Measurements from ENCODE around the gene RRBP1. TPM values are rescaled to one million over a fixed set of nuclear protein-coding genes. Genes with fewer than 3 reads are reported as not detected.

RRBP1 gene
- total and polyA plus RNA-seq, 2 donors from 2014 or later, result 83.4 to 231 TPM

DNA sequence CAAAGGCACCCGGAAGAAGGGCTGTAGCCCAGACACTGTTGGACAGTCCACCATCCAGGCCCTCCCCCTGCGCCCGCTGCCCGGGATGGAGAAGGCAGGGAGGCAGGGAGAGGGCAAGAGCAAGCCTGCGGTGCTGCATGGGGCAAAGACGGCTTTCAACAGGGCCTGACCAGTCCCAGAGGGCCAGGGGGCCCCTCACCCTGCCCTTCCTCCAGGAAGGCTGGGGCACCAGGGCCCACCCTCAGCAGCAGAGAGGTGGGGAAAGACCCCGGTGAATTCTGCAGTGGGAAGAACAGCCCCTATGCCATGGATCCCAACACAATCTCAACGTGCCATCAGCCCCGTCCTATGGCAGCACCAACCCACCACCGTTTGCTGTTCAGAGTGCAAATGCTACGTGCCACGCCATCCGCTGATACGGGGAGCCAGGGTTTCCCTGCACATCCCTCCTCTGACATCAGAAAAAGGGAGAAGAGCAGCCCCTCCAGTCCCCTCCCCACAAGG is 41.1 kb downstream of the RRBP1 start:
- Histone ChIP-seq H3K4me3 (ENCODE audit: low read length in 3 of 3) (no peak overlapping the region), H3K9ac (ENCODE audit: low read length in 3 of 3) (no peak overlapping the region), H3K27ac (ENCODE audit: low read depth in 2 of 2, low read length in 2 of 2) (no peak overlapping the region), H3K27me3 (ENCODE audit: control insufficient read depth, insufficient read depth, low read length) (no peaks in the 10 kb centered on the region), H3K4me1 (ENCODE audit: control insufficient read depth in 2 of 3, insufficient read depth in 2 of 3, low read depth in 1 of 3, low read length in 3 of 3) (peaks cover 0 to 39% (median 33%) of the 10 kb centered on the region in 3 donors), H3K9me3 (ENCODE audit: control insufficient read depth in 2 of 3, insufficient read depth in 1 of 3, low read length in 3 of 3) (no peaks in the 10 kb centered on the region), H3K36me3 (ENCODE audit: control insufficient read depth in 2 of 3, insufficient read depth in 3 of 3, low read length in 3 of 3) (peaks cover 2 to 38% (median 13%) of the 10 kb centered on the region in 3 donors)
- DNase-seq (peak in 1 of 5 donors; percentile 51), FAIRE-seq (no peak)
- TF ChIP-seq, protein P1, sequence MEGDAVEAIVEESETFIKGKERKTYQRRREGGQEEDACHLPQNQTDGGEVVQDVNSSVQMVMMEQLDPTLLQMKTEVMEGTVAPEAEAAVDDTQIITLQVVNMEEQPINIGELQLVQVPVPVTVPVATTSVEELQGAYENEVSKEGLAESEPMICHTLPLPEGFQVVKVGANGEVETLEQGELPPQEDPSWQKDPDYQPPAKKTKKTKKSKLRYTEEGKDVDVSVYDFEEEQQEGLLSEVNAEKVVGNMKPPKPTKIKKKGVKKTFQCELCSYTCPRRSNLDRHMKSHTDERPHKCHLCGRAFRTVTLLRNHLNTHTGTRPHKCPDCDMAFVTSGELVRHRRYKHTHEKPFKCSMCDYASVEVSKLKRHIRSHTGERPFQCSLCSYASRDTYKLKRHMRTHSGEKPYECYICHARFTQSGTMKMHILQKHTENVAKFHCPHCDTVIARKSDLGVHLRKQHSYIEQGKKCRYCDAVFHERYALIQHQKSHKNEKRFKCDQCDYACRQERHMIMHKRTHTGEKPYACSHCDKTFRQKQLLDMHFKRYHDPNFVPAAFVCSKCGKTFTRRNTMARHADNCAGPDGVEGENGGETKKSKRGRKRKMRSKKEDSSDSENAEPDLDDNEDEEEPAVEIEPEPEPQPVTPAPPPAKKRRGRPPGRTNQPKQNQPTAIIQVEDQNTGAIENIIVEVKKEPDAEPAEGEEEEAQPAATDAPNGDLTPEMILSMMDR (IDR thresholded peaks at IDR 0.05; ENCODE audit: borderline replicate concordance, extremely low read depth, insufficient read depth), result no peak
- intact Hi-C loops (cut with DNase I), result no loop called here

DNA sequence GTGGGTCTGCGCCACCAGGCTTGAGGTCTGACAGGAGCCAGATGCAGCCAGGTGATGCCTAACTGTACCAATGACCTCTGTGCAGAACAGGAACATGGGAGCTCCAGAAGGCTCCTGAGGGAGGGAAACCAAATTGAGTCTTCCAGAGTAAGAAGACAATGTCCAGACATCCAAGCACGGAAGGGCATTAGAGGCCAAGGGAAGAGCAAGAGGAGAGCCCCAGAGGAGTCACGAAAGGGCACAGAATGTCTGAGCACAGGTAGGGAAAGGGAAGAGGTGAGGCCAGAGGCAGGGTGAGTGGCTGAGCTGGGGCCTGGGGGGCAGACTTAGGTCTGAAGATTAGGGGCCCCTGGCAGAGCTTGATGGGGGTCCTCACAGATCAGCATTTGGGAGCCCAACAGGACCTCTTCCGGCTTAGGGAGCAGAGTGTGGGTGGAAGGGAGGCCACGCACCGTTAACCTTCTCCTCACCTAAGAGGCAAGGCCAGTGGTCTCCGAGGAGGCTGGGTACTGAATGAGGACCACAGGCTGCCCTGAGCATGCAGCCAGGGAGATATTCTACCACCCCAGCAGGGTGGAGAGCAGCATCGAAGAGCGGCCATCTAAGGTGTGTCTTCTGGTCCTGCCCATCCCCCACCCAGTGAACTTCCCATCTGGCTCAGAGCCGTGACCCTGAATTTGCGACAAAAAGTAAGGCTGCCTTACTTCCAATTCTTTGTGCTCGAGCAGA is 41.7 kb downstream of the RRBP1 start:
- intact Hi-C loops (cut with DNase I), result no loop called here
- Histone ChIP-seq H3K4me1 (ENCODE audit: control insufficient read depth in 2 of 3, insufficient read depth in 2 of 3, low read depth in 1 of 3, low read length in 3 of 3) (peaks cover 0 to 43% (median 29%) of the 10 kb centered on the region in 3 donors), H3K9ac (ENCODE audit: low read length in 3 of 3) (no peak overlapping the region), H3K36me3 (ENCODE audit: control insufficient read depth in 2 of 3, insufficient read depth in 3 of 3, low read length in 3 of 3) (peaks cover 2 to 40% (median 16%) of the 10 kb centered on the region in 3 donors), H3K27ac (ENCODE audit: low read depth in 2 of 2, low read length in 2 of 2) (no peak overlapping the region), H3K4me3 (ENCODE audit: low read length in 3 of 3) (no peak overlapping the region), H3K9me3 (ENCODE audit: control insufficient read depth in 2 of 3, insufficient read depth in 1 of 3, low read length in 3 of 3) (no peaks in the 10 kb centered on the region), H3K27me3 (ENCODE audit: control insufficient read depth, insufficient read depth, low read length) (no peaks in the 10 kb centered on the region)
- DNase-seq, result peak in 1 of 5 donors; percentile 36
- TF ChIP-seq, protein P1 (IDR thresholded peaks at IDR 0.05; ENCODE audit: borderline replicate concordance, extremely low read depth, insufficient read depth), result no peak
- no peak for FAIRE-seq

DNA sequence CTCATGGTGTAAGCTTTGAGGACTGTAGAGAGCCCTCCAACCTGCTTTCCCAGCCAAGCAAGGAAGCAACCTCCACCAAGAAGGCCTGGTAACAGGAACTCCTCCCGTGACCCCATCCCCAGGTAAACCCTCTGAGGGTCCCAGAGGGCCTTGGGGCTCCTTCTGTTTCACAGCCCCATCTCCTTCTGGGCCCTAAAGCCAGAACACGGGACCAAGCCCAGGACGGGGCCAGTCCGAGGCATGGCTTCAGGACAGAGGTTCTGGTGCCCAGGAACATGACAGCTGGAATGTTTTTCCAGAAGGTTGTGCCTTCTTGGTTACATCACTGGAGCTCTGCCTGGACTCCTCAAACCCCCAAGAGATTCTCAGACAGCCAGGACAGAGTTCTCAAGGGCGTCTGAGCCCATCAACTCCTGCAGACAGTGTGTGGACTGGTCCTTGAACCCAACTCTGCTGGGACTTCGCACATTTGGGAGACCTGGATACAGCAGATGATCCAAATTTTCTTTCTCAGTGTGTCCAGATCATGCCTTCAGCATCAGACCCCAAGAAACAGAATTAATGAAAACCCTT is 43.1 kb downstream of the RRBP1 start:
- intact Hi-C loops (cut with DNase I), result no loop called here
- TF ChIP-seq, protein P1 (IDR thresholded peaks at IDR 0.05; ENCODE audit: borderline replicate concordance, extremely low read depth, insufficient read depth), result no peak
- H3K4me3 ChIP-seq (ENCODE audit: low read length in 3 of 3), result no peak overlapping the region
- peaks cover 0 to 44% (median 19%) of the 10 kb centered on the region in 3 donors for H3K4me1 ChIP-seq (ENCODE audit: control insufficient read depth in 2 of 3, insufficient read depth in 2 of 3, low read depth in 1 of 3, low read length in 3 of 3)
- peak in 1 of 5 donors; percentile 38 for DNase-seq
- no peak overlapping the region for H3K9ac ChIP-seq (ENCODE audit: low read length in 3 of 3)
- H3K36me3 ChIP-seq (ENCODE audit: control insufficient read depth in 2 of 3, insufficient read depth in 3 of 3, low read length in 3 of 3), result peaks cover 2 to 53% (median 25%) of the 10 kb centered on the region in 3 donors
- no peak for FAIRE-seq
- H3K9me3 ChIP-seq (ENCODE audit: control insufficient read depth in 2 of 3, insufficient read depth in 1 of 3, low read length in 3 of 3), result no peaks in the 10 kb centered on the region
- no peak overlapping the region for H3K27ac ChIP-seq (ENCODE audit: low read depth in 2 of 2, low read length in 2 of 2)
- no peaks in the 10 kb centered on the region for H3K27me3 ChIP-seq (ENCODE audit: control insufficient read depth, insufficient read depth, low read length)
